Liver (tissue), 3 donors: ENCODE measurements around the gene MFNG.
"Not testable (repeated sequence)": the region's sequence is repeated elsewhere in the genome, so short reads cannot be mapped to it uniquely, and the experiment has no call there.

ENCODE experiments used
- EGR1 ChIP-seq, 2 donors: IDR thresholded peaks; 2 replicates each; pipeline ENCODE4 v1.6.1; 2016 to 2018; ENCODE audit warnings: antibody characterized with exemption in 2 of 2, low read depth in 2 of 2
- HNF4A ChIP-seq, 2 donors: conservative IDR thresholded peaks; 2 replicates each; pipeline ENCODE4 v1.6.1; 2016; ENCODE audit warnings: antibody characterized with exemption in 2 of 2, mild to moderate bottlenecking in 2 of 2
- JUND ChIP-seq, 2 donors: IDR thresholded peaks; 2 replicates each; pipeline ENCODE4 v1.6.1; 2016; ENCODE audit warnings: antibody characterized with exemption in 2 of 2
- RAD21 ChIP-seq, 2 donors: IDR thresholded peaks; 2 replicates each; pipeline ENCODE4 v1.6.1; 2016; ENCODE audit warnings: antibody characterized with exemption in 2 of 2, mild to moderate bottlenecking in 2 of 2
- SP1 ChIP-seq: IDR thresholded peaks from 2 replicates; pipeline ENCODE4 v1.6.1; 2018; ENCODE audit warnings: antibody characterized with exemption, mild to moderate bottlenecking
- TAF1 ChIP-seq: conservative IDR thresholded peaks from 2 replicates; pipeline ENCODE4 v1.6.1; 2016; ENCODE audit warnings: antibody characterized with exemption, mild to moderate bottlenecking
- YY1 ChIP-seq: IDR thresholded peaks from 2 replicates; pipeline ENCODE4 v1.6.1; 2016; ENCODE audit warnings: antibody characterized with exemption, mild to moderate bottlenecking
- TF ChIP-seq, protein P1 (sequence below): fragments of 150-350 bp; IDR thresholded peaks from 2 replicates; pipeline ENCODE4 v1.5.1; 2017; ENCODE audit warnings: improper control_type of control experiment, low read depth, low read length; ENCODE audit not compliant: missing input control
- TF ChIP-seq, protein P2 (sequence below): IDR thresholded peaks from 2 replicates; pipeline ENCODE4 v1.6.1; 2016; ENCODE audit warnings: antibody characterized with exemption
- TF ChIP-seq, protein P3 (sequence below): IDR thresholded peaks from 2 replicates; pipeline ENCODE4 v1.6.1; 2016; ENCODE audit warnings: antibody characterized with exemption
- TF ChIP-seq, protein P4 (sequence below): IDR thresholded peaks from 2 replicates; pipeline ENCODE4 v1.6.1; 2016; ENCODE audit warnings: antibody characterized with exemption, mild to moderate bottlenecking
- TF ChIP-seq, protein P5 (sequence below): IDR thresholded peaks from 2 replicates; pipeline ENCODE4 v1.6.1; 2016; ENCODE audit warnings: antibody characterized with exemption
- donor health status: healthy.
- donor health status: healthy.

DNA sequence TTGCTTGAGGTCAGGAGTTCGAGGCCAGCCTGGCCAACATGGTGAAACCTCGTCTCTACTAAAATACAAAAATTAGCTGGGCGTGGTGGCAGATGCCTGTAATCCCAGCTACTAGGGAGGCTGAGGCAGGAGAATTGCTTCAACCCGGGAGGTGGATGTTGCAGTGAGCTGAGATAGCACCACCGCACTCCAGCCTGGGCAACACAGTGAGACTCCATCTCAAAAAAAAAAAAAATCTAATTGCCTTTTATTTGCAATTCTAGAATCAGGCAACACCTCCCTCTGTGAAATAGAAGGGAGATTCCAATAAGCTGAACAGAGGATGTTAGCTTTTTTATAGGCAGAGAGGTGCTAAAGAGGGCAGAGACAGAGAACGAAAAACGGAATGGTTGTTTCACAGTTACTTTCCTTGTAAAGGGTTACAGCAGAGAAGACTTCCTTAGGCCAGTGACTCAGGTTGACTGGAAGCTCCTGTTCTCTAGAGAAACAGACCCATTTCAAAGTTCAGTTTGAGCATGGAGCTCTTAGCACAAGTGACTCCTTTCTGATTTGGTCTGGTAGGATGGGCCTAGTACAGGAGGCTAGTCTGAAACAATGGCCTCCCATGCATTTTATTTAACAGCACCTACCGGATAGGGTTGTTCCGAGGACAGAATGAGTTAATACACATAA lies 41.0 kb upstream of the MFNG start:
- TF ChIP-seq, protein P1, sequence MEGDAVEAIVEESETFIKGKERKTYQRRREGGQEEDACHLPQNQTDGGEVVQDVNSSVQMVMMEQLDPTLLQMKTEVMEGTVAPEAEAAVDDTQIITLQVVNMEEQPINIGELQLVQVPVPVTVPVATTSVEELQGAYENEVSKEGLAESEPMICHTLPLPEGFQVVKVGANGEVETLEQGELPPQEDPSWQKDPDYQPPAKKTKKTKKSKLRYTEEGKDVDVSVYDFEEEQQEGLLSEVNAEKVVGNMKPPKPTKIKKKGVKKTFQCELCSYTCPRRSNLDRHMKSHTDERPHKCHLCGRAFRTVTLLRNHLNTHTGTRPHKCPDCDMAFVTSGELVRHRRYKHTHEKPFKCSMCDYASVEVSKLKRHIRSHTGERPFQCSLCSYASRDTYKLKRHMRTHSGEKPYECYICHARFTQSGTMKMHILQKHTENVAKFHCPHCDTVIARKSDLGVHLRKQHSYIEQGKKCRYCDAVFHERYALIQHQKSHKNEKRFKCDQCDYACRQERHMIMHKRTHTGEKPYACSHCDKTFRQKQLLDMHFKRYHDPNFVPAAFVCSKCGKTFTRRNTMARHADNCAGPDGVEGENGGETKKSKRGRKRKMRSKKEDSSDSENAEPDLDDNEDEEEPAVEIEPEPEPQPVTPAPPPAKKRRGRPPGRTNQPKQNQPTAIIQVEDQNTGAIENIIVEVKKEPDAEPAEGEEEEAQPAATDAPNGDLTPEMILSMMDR = not testable (repeated sequence)
- not testable (repeated sequence) for TF ChIP-seq HNF4A (conservative IDR thresholded peaks at IDR 0.05); TAF1; SP1; RAD21 (IDR thresholded peaks at IDR 0.05); EGR1 (IDR thresholded peaks at IDR 0.05; ENCODE audit: low read depth in 2 of 2); YY1; JUND (IDR thresholded peaks at IDR 0.05)
- TF ChIP-seq, protein P2, sequence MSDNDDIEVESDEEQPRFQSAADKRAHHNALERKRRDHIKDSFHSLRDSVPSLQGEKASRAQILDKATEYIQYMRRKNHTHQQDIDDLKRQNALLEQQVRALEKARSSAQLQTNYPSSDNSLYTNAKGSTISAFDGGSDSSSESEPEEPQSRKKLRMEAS = not testable (repeated sequence)
- TF ChIP-seq, protein P3, sequence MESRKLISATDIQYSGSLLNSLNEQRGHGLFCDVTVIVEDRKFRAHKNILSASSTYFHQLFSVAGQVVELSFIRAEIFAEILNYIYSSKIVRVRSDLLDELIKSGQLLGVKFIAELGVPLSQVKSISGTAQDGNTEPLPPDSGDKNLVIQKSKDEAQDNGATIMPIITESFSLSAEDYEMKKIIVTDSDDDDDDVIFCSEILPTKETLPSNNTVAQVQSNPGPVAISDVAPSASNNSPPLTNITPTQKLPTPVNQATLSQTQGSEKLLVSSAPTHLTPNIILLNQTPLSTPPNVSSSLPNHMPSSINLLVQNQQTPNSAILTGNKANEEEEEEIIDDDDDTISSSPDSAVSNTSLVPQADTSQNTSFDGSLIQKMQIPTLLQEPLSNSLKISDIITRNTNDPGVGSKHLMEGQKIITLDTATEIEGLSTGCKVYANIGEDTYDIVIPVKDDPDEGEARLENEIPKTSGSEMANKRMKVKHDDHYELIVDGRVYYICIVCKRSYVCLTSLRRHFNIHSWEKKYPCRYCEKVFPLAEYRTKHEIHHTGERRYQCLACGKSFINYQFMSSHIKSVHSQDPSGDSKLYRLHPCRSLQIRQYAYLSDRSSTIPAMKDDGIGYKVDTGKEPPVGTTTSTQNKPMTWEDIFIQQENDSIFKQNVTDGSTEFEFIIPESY = not testable (repeated sequence)
- TF ChIP-seq, protein P4, sequence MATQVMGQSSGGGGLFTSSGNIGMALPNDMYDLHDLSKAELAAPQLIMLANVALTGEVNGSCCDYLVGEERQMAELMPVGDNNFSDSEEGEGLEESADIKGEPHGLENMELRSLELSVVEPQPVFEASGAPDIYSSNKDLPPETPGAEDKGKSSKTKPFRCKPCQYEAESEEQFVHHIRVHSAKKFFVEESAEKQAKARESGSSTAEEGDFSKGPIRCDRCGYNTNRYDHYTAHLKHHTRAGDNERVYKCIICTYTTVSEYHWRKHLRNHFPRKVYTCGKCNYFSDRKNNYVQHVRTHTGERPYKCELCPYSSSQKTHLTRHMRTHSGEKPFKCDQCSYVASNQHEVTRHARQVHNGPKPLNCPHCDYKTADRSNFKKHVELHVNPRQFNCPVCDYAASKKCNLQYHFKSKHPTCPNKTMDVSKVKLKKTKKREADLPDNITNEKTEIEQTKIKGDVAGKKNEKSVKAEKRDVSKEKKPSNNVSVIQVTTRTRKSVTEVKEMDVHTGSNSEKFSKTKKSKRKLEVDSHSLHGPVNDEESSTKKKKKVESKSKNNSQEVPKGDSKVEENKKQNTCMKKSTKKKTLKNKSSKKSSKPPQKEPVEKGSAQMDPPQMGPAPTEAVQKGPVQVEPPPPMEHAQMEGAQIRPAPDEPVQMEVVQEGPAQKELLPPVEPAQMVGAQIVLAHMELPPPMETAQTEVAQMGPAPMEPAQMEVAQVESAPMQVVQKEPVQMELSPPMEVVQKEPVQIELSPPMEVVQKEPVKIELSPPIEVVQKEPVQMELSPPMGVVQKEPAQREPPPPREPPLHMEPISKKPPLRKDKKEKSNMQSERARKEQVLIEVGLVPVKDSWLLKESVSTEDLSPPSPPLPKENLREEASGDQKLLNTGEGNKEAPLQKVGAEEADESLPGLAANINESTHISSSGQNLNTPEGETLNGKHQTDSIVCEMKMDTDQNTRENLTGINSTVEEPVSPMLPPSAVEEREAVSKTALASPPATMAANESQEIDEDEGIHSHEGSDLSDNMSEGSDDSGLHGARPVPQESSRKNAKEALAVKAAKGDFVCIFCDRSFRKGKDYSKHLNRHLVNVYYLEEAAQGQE = not testable (repeated sequence)
- TF ChIP-seq, protein P5, sequence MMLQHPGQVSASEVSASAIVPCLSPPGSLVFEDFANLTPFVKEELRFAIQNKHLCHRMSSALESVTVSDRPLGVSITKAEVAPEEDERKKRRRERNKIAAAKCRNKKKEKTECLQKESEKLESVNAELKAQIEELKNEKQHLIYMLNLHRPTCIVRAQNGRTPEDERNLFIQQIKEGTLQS = not testable (repeated sequence)
